IMR-90 (cell line): ENCODE data around the gene ZNF764.

Experiments used
- CTCF ChIP-seq: conservative IDR thresholded peaks from 2 replicates; pipeline ENCODE4 v1.5.1; 2012; ENCODE audit warnings: mild to moderate bottlenecking, low read depth, low read length, improper control_type of control experiment
- FOS ChIP-seq: fragments of 150-350 bp; IDR thresholded peaks from 2 replicates; pipeline ENCODE4 v1.6.1; 2016; ENCODE audit warnings: low read depth, low read length
- SMC3 ChIP-seq: fragments of 150-350 bp; IDR thresholded peaks from 2 replicates; pipeline ENCODE4 v1.6.1; 2016; ENCODE audit warnings: low read depth, mild to moderate bottlenecking, antibody characterized with exemption, low read length, moderate library complexity

GRCh38 chr16:30532285-30533145 is 25.7 kb downstream of the ZNF764 start:
- no peak for TF ChIP-seq CTCF
- TF ChIP-seq FOS, result no peak
- TF ChIP-seq SMC3, result no peak
